GM18858 (cell line): ENCODE measurements around the gene BTBD17.

ENCODE experiments used
- ATAC-seq: cut with Tn5 transposase; IDR thresholded peaks from one replicate; pipeline ENCODE4 v1.9.1; 2021; ENCODE audit not compliant: unreplicated experiment

The BTBD17 gene

DNA sequence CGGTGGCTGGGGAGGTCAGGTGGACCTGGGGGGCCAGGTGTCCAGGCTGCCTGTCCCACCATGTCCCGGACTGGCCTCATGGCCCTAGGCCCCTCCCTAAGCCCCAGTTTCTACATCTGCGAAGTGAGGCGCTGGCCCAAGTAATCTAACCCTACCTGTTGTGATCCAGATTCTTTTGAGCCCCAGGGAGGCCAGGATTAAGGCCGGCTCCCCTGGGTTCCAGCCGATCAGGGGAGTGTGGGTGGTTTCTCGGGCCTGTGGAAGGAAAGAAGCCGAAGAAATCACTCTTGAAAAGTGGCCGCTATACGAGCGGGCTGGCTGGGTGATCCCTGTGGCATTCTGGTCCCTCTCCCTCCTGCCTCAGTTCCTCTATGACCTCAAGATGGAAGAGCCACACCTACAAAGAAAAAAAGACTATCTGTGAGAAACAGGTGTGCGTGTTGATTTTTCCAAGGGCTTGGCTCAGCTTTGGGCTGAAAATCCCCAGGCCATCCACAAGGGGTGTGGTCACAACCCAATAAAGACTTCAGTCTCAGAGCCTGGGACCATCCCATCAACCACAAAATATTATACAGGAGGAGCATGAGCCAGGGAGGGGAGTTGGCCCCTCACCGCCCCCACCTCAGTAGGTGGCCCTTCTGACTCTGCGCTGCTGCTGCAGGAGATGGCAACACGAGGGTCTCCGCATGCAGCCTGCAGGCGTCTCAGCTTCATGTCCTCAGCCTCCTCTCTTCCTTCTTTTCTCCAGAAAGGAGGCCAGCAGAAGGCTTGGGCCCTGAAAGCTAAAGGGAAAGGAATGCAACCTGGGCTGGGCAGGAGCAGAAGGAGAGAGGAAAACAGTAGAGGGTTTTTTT lies 25.9 kb upstream of the BTBD17 start:
- ATAC-seq, result no peak

DNA sequence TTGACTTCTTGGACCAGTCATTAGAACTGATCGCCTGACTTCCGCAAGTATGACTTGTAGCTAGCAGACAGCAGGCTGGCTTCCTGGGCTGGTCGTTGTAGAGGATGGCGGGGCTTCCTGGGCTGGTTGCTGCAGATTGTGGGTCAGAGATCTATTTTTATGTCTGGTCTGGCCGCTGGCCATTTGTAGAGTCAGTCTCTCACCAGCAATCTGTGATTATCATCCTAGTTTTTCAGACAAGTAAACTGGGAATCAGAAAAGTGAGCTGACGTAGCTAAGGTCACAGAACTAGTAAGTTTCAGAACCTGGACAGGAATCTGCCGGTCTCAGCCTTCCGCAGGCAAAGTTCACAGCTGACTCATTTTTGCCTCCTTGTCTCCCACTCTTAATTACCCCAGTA lies 24.7 kb upstream of the BTBD17 start:
- ATAC-seq, result no peak

DNA sequence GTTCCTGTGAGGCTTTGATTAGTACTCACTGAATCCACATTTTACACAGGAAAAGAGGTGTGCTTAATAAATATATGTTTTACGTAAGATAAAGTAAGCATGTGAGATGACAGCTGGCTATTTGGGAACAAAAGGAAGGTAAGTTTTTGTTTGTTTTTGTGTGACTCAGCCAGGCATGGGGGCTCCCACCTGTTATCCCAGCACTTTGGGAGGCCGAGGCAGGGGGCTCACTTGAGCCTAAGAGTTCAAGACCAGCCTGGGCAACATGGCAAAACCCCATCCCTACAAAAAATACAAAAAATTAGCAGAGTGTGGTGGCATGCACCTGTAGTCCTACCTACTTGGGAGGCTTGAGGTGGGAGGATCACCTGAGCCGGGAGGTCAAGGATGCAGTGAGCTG lies 23.5 kb upstream of the BTBD17 start:
- ATAC-seq, result no peak

DNA sequence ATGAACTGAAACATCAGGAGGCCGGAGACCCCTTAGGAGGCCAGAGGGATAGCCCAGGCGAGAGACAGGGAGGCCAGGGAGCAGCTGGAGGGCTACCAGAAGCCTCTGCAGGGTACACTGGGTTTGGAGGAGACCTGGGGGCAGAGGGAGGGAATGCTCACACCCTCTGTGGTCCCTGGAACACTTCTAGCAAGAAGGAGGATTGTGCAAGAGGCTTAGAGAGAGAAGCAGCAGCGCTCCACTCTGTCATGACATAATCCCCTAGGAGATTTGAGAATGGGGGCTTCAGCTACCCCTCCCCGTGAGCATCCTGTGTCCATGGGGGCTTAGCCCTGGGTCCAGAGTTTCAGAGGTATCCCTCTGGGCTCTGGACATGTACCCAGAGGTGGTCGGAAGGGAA lies 21.5 kb upstream of the BTBD17 start:
- ATAC-seq, result no peak

DNA sequence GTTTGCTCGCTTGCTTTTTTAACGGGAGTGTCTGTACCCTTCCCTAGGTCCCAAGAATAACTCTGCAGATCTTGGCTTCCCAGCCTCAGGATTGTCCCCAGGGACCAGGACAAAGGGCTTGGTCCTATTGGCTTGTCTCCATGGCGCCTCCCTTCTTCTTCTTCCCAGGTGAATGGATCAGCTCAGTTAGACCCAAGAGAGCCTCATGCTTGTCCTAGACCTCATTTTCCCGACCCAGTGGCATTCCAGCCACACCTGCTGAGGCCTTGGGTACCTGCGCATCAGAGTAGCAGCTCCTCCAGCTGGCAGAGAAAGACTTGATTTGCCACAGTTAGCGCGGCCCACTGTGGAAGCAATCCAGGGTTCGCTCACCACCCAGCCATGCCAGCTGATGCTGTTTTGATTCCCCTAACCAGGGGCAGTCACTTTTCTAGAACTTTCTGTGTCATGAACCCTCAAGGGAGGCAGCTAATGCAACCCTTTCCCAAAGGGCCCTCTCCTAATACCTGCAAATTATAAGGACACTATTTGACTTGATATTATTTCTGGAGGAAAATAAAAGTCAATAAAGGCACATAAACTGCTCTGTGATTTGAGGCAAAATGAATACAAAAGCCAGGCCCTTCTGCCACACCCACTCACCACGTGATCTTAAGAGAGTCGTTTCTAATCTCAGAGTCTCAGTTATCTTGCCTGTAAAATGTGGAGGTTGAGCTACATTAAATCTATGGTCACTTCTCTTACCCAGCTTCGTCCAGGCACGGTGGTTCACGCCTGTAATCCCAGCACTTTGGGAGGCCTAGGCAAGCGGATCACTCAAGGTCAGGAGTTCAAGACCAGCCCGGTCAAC lies 19.5 kb upstream of the BTBD17 start:
- no peak for ATAC-seq

DNA sequence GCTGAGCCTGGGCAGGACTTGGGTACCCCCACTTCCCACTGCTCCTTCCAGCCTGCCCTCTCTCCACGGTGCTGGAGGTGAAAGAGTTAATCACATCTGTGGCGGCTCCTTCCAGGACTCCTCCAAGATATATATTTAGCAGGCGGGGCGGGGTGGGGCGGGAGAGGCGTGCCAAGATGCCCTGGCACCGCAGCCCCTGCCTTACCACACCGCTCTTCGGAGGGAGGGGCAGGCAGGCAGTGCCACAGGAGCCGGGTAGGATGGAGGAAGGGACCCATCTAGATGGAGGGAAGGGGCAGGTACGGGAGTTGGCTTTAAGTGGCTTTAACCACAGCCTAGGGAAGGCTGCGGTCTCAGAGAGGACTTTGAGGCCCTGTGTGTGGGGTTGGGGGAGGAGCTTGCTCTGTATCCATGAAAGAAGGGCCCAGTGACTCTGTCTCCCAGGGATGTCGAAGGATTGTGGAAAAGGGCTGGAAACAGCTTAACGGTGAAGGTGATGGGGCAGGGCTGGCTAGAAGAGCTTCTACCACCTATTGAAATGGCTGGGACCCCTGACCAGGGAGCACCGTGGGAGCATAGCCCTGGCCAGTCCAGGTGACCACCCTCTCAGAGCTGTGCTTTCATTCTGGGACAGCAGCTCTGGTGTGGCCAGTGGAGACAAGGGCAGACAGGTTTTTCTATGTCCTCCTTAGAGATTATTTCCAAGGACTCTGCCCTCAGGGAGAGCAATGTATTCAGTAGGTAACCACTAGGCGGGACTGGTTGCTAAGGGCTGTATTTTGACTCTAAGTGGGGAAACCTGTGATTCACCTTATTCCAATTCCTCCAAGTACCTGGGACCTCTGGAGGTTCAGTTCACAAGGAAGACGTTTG lies 18.7 kb upstream of the BTBD17 start:
- ATAC-seq, result no peak

DNA sequence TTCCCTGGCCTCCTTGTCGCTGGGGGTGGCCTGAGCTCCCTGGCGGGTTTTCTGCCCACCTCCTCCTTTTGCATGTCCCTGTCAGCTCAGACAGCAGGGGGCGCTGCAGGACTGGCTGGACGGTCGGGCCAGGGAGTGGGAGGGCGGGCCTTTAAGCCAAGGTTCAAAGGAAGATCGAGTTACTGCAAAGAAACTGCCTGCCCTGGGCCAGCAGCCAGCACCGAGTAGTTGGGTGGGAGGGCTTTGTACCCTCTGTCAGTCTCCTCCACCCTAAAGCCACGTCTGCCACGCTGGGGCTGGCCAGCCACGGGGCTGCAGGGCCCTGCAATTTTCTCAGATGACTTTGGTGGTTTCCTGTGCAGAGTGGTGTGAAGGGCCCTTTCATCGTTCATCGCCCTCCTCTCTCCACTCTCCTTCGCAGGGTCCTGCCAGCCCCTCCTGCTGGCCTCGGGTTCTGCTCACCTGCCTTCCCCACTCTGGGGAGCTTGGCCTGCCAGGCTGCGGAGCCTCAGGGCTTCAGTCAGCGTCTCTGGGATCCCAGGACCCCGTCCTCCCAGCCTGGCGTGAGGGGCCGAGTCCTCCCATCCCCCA lies 17.9 kb upstream of the BTBD17 start:
- no peak for ATAC-seq

DNA sequence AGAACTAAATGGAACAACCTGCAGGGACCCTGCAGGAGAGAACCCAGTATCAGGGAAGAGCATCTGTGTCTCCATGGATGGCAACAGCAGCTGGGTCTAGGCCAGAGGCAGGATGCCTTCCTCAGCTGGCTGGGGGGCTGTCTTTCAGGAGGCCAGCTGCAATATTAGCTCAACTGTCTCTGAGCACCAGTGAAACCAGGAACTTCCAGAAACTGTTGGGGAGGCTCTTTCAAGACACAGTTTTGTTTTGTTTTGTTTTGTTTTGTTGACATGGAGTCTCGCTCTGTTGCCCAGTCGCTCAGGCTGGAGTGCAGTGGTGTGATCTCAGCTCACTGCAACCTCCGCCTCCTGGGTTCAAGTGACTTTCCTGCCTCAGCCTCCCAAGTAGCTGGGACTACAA lies 13.2 kb upstream of the BTBD17 start:
- no peak for ATAC-seq

DNA sequence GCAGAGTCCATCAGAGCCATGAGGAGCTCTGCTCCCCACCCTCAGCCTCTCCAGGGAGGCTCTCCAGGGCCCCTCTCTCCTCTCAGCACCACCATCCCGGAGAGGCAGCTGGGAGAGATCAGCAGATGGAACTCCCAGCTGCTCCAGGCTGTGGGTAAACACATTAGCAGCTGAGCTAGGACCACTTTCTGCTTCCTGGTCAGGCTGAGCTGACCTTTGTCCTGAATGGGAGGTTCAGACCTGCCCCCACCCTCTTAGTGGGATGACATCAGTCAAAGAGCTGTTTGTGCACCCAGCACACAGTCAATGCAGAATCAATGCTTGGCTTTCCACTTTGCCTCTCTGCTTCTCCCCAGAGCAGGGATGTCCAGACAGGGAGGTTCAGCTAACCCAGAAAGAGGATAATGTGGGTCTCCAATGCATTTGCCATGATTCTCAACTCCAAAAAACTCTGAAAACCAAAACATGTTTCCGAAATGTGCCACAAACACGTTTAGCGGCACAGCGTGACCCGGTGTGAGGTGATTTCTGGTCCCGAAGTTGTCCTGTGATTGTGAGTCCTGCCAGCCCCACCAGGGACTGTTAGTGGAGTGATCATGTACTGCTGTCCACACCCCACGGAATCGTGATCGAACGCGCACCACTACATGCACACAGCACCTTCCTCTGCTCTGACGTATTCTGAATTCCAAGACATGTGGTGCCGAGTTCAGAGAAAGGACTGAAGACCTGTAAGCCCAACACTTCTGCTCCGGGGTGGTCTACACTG lies 12.4 kb upstream of the BTBD17 start:
- ATAC-seq, result no peak

DNA sequence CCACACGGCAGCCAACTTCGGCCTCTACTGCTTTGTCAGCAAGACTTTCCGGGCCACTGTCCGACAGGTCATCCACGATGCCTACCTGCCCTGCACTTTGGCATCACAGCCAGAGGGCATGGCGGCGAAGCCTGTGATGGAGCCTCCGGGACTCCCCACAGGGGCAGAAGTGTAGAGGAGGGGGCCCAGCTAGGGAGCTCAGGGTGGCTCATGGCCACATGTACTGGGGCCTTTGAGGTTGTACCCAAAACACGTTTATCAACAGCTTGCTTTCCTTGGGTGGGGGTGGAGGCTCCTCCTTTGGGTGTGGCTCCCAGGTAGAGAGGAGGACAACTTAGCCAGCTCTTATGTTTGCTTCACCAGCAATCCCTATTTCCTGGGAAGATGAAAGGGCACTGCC lies 10.8 kb upstream of the BTBD17 start:
- no peak for ATAC-seq

DNA sequence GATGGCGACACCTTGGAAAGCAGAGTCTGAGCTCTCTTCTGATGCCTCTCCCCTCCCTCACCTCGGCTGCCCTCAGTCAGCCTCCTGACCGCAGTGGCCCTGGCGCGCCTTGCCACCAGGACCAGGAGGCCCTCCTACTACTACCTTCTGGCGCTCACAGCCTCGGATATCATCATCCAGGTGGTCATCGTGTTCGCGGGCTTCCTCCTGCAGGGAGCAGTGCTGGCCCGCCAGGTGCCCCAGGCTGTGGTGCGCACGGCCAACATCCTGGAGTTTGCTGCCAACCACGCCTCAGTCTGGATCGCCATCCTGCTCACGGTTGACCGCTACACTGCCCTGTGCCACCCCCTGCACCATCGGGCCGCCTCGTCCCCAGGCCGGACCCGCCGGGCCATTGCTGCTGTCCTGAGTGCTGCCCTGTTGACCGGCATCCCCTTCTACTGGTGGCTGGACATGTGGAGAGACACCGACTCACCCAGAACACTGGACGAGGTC lies 10.0 kb upstream of the BTBD17 start:
- no peak for ATAC-seq

DNA sequence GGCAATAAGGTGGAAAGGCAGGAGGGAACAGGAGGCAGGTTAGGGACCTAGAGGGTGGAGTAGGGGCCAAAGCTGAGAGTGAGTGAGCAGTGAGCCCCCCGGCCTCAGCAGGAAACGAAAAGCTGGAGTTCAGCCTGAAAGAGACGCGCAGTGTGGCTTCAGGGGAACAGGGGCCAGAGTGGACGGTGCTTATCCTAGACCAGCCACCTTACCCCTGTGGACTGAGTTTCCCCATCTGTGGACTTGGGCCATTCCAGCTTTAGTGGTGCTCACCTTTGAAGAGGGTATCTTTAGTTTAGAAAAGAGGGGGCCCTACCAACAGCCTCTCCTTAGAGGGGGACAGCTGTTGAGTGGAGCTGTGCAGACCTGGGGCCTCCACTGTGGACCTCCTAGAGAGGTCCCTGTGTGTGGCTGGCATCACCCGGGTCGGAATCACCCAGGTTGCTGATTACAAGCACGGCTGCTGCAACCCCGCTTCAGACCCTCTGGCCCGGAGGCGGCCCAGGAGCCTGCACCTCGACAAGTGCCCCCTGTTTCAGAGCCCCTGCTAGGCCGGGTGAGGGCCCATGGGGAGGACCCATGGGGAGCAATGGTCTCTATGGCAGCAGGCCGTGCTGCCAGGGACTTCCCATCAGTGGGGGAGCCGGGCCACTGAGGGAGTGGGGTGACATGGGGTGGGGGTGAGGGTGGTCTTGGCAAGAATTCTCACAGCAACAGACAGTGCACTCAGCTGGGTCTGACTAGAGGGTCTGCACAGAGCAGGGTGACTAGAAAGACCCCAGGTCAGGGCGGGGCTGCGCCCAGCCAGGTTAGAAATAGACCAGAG lies 8.2 kb upstream of the BTBD17 start:
- no peak for ATAC-seq

DNA sequence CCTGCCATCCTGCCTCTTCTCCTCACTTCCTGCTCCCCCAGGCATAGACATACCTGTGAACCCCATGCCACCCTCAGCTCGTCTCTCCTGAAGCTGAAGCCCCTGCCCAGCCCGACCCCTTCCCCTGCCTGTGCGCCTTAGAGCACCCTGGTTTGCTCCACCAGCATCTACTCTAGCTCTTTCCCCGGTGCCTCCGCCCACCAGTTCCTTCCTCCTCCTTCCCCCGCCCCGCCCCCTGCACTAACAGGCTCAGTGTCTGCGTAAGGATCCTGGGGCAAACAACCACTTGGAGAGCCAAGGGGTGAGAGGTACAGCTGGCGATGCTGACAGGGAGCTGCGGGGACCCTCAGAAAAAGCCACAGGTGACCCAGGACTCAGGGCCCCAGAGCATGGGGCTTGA lies 7.6 kb upstream of the BTBD17 start:
- no peak for ATAC-seq

DNA sequence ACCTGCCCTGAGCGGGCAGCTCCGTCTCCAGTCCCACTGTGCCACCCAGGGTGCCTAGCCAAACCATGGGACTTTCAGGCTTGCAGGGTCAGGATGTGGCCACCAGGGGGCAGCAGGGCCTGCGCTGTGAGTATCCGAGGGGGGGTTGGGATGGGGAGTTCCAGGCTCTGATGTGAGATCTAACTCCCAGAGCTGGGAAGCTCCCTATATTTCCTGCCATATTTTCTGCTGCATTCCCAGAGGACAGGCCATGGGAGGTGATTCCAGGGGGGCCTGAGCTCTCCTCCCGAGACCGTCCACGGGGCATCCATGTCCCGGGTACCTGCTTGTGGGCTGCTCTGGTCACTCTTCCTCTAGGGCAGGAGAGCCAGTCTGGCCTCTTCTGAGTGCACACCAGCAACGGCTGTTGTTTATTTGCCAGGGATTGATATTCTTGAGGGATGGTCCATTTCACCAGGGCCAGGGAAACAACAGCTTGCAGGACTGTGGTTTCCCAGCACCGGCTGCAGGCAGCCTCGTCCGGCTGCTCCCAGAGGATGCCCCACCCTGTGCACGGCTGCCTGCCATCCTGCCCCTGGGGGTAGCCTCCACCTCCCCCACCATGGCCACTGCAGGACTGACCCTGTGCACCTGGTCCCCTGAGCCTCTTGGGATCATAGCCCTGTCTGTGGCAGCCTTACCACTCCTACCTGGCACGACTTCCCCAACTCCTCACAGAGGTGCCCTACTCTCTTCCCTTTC lies 6.8 kb upstream of the BTBD17 start:
- ATAC-seq, result no peak

DNA sequence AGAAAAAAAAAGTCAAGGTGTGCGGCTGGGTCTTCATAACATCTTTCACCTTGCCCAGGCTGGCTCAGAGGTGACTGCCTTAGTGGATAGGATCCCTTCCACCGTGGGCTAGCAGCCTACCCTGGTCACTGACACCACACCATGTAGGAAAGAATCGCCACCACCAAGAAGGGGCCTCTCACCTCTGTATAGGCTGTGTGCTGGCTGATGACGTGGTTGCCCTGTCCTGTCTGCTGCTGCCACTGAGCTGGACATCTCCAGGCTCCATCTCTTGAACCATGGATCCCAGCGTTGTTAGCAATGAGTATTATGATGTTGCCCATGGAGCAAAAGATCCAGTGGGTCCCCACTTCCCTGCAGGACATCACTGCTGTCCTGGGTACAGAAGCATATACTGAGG lies 5.5 kb upstream of the BTBD17 start, which contains the start of gene GPR142:
GPR142 (plus strand) TSS at position 301 of the 400 bp plus-strand sequence. CDS start 2,035 bp downstream, outside the sequence.
- no peak for ATAC-seq

DNA sequence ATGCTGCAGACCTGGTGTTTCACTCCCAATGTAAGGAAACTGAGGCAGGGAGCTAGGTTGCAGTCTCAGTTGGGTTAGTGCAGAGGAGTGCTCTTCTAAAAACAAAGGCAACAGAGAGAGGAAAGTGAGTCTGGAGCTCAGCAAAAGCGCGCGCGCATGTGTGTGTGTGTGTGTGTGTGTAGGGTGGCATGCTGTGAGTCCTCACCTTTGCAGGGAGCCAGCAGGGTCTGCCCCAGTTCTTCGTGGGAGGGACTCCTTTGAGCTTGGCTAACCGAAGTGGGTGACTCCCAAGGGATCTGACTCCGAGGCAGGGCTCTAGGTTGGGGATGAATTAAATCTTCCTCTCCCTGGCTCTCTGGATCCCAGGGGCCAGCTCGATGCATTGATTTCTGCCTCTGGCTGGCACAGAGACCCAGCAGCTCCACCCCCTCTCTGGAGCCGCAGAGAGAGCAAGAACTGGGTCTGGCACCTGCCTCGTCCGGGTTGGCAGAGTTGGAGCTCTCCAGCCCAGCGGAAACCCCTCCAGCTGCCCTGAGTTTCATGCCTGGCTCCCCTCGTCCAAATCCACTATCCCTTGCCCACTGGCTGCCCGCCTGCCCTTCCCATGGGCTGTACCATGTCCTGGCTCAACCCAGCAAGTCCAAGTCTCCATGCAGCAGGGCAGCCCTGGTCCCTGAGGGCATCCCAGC lies 1.3 kb upstream of the BTBD17 start:
- ATAC-seq, result no peak

DNA sequence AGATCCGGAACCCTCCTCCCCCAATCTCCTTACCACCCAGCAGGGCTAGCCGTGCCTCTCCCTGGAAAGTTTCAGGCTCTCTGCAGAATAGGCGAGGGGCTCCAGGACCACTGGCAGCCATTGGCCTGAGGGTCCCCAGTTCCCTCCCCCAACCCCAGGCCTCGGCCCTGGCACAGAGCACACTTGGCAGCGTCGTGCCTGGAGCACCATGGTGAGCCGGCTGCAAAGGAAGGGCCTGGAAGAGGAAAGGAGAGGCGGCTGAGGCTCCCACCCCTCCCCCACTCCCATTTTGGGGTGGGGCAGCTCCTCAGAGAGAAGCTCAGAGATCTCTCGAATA lies 369 bp upstream of the BTBD17 start:
- no peak for ATAC-seq

DNA sequence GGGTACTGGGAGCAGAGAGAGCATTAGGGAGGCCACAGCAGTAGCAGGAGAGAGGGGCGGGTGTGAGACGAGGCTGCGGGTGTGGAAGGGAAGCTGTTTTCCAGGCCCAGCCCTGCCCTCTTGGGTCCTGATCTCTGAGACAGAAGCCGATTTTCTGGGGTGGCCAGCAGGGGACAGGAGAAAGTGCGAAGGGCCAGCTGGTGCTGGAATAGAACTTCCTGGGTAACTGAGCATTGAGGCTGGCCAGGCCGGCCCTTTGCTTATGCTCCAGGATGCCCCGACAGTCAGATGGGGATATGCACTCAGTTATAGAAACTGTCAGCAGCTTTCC lies 804 bp downstream of the BTBD17 start:
- no peak for ATAC-seq
